Amniotic stem cell (primary cell): ENCODE measurements around the gene FARSB.

Experiments used
- DNase-seq: peaks from one replicate; lab custom pipeline; 2025; lab: John Stamatoyannopoulos, UW

The FARSB gene

GRCh38 chr2:222663479-222663878, 7.6 kb upstream of the FARSB start:
- DNase-seq: no peak

GRCh38 chr2:222656526-222657446, 894 bp upstream of the FARSB start:
- DNase-seq: no peak

GRCh38 chr2:222653280-222653679, 2.6 kb downstream of the FARSB start:
- no peak for DNase-seq

DNA sequence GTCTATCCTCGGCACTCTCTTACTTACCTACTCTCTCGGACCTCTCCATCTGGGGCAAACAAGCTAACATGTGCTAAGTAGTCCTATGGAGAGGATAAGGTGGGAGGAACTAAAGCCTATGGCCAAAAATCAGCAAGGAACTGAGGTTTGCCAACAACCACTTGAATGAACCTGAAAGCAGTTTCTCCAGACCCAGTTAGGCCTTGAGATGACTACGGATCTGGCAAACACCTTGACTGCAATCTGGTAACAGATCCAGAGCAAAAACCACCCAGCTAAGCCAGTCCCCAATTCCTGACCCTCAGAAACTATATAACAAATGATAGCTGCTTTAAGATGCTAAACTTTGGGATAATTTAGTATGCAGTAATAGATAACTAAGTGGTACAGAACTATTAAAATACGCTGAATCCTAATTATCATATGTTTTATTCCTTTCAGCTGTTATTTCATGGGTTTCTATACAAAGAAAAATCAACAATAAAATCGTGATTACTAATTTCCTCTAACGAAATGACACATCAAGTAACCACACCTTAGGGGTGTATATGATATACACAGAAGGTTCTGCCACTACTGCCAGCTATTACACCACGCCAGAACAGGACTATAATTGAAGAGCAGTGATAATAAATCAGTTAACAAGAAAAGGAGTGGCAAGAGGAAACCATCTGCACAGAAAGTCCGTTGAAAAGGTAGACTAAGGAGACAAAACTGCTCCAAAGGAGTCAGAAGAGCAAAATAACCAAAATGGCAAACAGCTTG, 3.2 kb downstream of the FARSB start:
- DNase-seq: no peak

- DNase-seq: no peak
These were observed 4.0 kb downstream of the FARSB start for GRCh38 chr2:222651718-222652418.

- no peak for DNase-seq
These were observed 6.1 kb downstream of the FARSB start for GRCh38 chr2:222649801-222650200.

- DNase-seq: no peak
These were observed 9.9 kb downstream of the FARSB start for GRCh38 chr2:222646008-222646407.

DNA sequence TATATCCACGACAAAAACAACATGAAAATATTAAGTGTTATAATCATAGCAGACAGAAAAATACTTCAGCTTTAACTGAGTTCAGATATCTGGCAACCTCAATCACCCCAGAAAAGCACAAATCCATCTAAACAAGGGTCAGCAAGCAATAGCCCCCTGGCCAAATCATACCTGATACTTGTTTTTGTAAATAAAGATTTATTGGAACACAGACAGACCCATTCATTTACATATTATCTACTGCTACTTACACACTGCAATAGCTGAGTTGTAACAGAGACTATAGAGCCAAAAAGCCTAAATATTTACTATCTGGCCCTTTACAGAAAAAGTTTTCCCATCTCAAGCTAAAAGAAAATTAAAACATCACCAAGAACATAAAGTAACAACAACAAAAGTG, 12.8 kb downstream of the FARSB start:
- no peak for DNase-seq

- no peak for DNase-seq
These were observed 14.6 kb downstream of the FARSB start for GRCh38 chr2:222641336-222641735.

- no peak for DNase-seq
These were observed 18.8 kb downstream of the FARSB start for GRCh38 chr2:222637067-222637466.

GRCh38 chr2:222635295-222635694, 20.6 kb downstream of the FARSB start:
- DNase-seq: no peak

DNA sequence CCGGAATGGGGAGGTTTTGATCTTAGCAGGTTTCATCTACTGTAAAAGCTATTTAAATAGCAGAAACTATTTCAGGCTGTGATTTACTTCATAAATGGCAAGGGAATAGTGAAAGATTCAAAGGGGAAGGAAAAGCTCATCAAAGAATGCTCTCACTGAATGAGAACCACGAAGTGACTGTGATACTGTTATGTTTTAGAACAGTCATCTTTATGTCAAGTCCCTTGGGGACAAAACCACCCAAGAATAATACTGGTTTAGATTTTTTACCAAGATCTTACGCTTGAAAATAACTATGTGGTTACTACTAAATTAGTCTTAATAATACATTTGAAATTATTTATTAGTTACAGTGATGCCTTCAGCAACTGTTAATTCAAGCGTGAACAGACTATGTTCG, 28.1 kb downstream of the FARSB start:
- no peak for DNase-seq

GRCh38 chr2:222623756-222624309, 32.1 kb downstream of the FARSB start:
- no peak for DNase-seq

GRCh38 chr2:222622910-222623309, 33.0 kb downstream of the FARSB start:
- DNase-seq: no peak

DNA sequence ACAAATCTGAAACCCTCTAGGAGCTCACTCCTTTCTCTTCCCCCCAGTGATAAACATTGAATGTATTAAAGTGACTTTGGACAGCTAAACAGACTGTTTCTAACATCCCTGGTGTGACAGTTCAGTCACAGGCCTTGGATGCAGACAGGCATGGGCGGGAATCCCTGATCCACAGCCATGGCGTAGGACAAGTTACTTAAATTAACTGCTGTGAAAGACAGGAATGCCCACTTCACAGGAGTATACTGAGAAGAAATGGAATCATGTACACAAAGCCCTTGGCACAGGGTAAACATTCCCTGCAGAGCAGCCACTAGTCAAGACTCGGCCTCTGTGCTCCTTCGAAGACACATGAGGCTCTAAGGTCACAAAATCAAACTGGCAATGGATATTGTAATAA, 34.0 kb downstream of the FARSB start:
- no peak for DNase-seq

DNA sequence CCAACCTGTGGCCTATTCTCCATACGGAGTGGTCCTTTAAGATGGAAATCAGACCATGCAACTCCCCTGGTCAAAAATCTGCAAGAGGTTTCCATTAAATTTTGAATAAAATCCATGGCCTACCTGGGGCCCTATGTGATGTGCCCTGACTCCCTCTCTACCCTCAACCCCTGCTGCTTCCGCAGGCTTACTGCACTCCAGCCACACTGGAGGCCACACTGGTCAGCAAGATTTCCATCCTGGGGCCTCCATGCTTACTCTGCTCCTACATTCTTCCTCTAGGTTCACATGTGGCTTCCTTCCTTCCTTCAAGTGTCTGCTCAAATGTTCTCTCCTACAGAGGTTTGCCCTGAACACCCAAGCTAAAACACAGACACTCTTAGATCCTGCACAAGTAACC, 40.6 kb downstream of the FARSB start:
- DNase-seq: no peak

DNA sequence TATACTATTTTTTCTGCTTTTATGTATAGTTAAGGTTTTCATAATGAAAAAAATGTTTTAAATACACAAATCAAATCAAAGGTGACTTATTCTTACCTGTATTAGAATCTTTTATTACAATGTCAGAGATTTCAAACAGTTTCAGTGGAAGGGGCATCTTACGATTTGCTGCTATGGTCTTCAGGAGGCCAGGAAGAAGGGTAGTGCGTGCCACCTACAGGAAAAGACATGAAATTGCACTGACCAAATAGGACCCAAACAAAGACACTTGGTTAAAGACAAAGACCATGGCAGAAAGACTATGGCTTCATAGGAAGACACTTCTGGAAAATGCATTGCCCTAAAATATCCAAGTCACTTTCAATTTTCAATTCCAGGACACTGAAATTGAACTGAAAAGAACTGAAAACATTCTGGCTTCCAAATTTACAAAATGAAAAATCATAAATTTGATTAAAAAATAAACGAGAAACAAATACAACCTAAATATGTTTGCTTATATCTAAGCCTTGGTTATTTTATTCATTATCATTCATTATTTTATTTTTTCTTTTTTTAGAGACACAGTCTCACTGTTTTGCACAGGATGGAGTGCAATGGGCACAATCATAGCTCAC, 42.1 kb downstream of the FARSB start:
- peak; percentile 8 for DNase-seq

DNA sequence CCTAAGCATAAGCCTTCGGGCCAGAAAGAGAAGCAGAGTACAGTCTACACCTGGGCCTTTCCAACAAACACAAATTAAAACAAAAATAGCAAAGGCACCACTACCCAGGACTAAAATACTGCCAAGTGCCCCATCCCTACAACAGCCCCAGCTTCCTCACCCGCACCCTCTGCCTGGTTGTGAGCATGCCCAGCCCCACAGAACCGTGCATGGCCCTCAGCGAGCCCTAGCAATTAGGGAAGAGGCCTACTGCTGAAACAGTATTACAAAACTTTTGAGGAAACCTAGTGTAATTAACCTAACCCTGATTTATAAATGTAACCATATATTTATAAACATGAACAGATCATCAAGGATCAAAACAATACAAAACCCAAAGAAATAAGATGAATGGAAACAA, 44.2 kb downstream of the FARSB start:
- no peak for DNase-seq

- no peak for DNase-seq
These were observed 45.1 kb downstream of the FARSB start for GRCh38 chr2:222610746-222611145.

DNA sequence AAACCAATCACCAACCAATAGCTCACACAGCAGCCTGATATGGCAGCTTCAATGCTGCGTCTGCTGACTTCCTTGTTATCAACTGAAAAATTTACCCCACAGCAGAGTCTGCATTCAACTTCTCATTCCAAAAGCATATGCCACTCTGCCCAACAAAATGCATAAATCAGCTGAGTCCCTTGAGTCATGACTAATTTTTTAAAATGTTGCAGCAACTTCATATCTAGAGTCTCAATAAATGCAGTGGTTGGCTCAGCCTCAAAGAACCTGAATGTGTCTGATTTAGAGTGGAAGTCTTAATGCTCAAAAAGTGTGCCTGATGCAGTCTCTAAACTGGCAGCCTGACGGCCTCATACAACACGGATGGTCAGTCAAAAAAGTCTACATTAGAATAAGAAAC, 46.5 kb downstream of the FARSB start:
- DNase-seq: no peak

DNA sequence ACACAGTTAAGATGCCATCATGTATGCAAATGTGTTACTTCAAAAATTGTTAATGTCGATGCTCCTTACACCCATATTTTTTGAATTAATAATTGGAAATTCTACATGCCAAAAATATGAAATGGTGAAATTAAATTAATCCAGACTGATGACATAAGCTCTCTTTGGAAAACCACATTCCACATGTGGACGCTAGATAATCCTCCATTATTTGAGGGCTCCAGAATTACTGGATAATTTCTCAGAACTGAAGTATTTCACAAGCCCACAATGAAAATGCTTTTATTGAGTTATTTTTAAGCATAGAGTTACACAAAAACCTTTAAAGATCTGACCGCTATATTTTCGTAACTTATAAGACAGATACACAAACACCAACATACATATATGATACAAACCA, 47.8 kb downstream of the FARSB start:
- DNase-seq: no peak

GRCh38 chr2:222606306-222606705, 49.6 kb downstream of the FARSB start:
- no peak for DNase-seq
